Muscle layer of duodenum (tissue), 2 donors: ENCODE data around the gene HIRA.

Experiments used
- H3K27ac ChIP-seq: one replicate; pipeline ENCODE4 v1.7.0; 2013; ENCODE audit warnings: mild to moderate bottlenecking, low read length
- H3K27me3 ChIP-seq: one replicate; pipeline ENCODE4 v1.7.0; 2013; ENCODE audit warnings: low read depth, mild to moderate bottlenecking, control low read depth, low read length
- H3K36me3 ChIP-seq, 2 donors: one replicate each; pipeline ENCODE4 v1.7.0; 2013; ENCODE audit warnings: low read length in 2 of 2, control low read depth in 1 of 2, mild to moderate bottlenecking in 1 of 2; ENCODE audit not compliant: insufficient read depth in 2 of 2, control insufficient read depth in 1 of 2
- H3K4me1 ChIP-seq, 2 donors: one replicate each; pipeline ENCODE4 v1.7.0; 2013; ENCODE audit warnings: low read length in 2 of 2, mild to moderate bottlenecking in 2 of 2, control low read depth in 1 of 2, moderate library complexity in 1 of 2; ENCODE audit not compliant: insufficient read depth in 2 of 2, control insufficient read depth in 1 of 2
- H3K4me3 ChIP-seq, 2 donors: one replicate each; pipeline ENCODE4 v1.7.0; 2013; ENCODE audit warnings: low read length in 2 of 2, low read depth in 1 of 2, mild to moderate bottlenecking in 1 of 2
- H3K9me3 ChIP-seq, 2 donors: one replicate each; pipeline ENCODE4 v1.7.0; 2013; ENCODE audit warnings: low read length in 2 of 2, control low read depth in 1 of 2, mild to moderate bottlenecking in 1 of 2; ENCODE audit not compliant: control insufficient read depth in 1 of 2
- donor health status: healthy.

The HIRA gene

DNA sequence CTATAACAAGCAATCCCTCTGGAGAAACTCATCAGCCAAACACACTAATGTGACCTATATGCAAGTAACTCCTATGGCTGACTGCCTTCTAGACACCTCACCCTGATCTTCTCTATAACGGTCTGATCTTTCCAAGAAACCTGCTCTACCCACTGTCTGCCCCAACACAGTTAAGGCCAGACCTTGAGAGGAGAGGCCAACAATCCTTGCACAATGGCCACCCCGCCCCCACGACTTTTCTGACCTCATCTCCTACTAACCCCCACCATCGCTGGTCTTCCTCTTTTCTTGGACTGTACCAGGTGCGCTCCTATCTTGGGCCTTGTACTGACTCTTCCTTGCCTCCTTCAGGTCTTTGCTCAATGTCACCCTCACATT, 12.5 kb downstream of the HIRA start:
- H3K27me3 ChIP-seq: no peaks in the 10 kb centered on the region
- no peak overlapping the region for H3K4me3 ChIP-seq
- no peaks in the 10 kb centered on the region for H3K36me3 ChIP-seq
- no peak overlapping the region for H3K27ac ChIP-seq
- H3K9me3 ChIP-seq: no peaks in the 10 kb centered on the region
- peaks cover 0 to 11% of the 10 kb centered on the region in 2 donors for H3K4me1 ChIP-seq

DNA sequence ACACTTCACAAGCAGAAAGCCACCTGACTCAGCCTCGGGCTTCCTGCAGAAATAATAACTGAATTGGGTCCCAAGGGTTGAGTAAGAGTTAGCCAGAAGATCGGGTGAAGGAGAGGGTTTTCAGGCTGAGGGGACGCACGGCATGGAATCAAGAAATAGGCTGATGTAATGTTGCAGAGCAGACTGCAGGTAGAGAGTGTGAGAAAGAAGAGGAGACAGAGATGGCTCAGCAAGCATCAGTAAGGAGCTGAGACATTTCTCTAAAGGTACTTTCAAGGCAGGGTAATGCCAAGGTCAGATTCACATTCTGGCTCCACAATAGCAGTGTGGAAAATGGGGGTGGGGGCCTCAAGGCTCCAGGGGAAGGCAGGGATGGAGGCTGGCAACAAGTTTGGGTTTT, 18.6 kb downstream of the HIRA start:
- Histone ChIP-seq H3K4me3 (no peak overlapping the region), H3K9me3 (no peaks in the 10 kb centered on the region), H3K27me3 (no peaks in the 10 kb centered on the region), H3K27ac (no peak overlapping the region), H3K4me1 (no peaks in the 10 kb centered on the region), H3K36me3 (peaks cover 17 to 24% of the 10 kb centered on the region in 2 donors)

GRCh38 chr22:19412478-19412877, 19.1 kb downstream of the HIRA start:
- H3K27me3 ChIP-seq: no peaks in the 10 kb centered on the region
- H3K4me3 ChIP-seq: no peak overlapping the region
- no peak overlapping the region for H3K27ac ChIP-seq
- peaks cover 21 to 28% of the 10 kb centered on the region in 2 donors for H3K36me3 ChIP-seq
- no peaks in the 10 kb centered on the region for H3K4me1 ChIP-seq
- H3K9me3 ChIP-seq: no peaks in the 10 kb centered on the region

DNA sequence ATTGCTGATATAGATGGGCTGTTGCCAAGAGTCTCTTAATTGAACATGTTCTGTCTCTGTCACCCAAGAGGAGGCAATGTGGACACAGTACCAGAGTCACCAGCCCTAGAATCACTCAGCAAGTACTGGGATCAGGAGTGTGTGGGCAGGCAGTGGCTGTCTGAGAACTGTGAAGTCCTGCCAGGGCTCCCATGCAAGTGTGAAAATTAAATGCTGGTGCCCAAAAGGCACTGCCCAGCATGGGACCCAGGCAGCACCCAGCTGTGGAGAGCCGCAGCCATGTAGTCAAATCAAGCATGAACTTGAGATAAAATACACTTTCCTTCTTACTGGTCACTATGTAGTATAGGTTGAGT, 19.9 kb downstream of the HIRA start:
- peaks cover 27 to 36% of the 10 kb centered on the region in 2 donors for H3K36me3 ChIP-seq
- H3K27ac ChIP-seq: no peak overlapping the region

GRCh38 chr22:19410941-19411689, 20.4 kb downstream of the HIRA start:
- Histone ChIP-seq H3K4me1 (no peaks in the 10 kb centered on the region), H3K9me3 (no peaks in the 10 kb centered on the region), H3K4me3 (no peak overlapping the region), H3K27ac (no peak overlapping the region), H3K27me3 (no peaks in the 10 kb centered on the region), H3K36me3 (peaks cover 33 to 41% of the 10 kb centered on the region in 2 donors)

More for the DNA sequence above, 19.9 kb downstream of the HIRA start:
- no peak overlapping the region for H3K4me3 ChIP-seq
- H3K9me3 ChIP-seq: no peaks in the 10 kb centered on the region
- H3K4me1 ChIP-seq: no peaks in the 10 kb centered on the region
- no peaks in the 10 kb centered on the region for H3K27me3 ChIP-seq

GRCh38 chr22:19407649-19408606, 23.6 kb downstream of the HIRA start:
- H3K36me3 ChIP-seq: peaks cover 46 to 53% of the 10 kb centered on the region in 2 donors
- no peak overlapping the region for H3K4me3 ChIP-seq

GRCh38 chr22:19406846-19407245, 24.7 kb downstream of the HIRA start:
- no peak overlapping the region for H3K27ac ChIP-seq
- H3K9me3 ChIP-seq: no peaks in the 10 kb centered on the region
- H3K36me3 ChIP-seq: peaks cover 54 to 61% of the 10 kb centered on the region in 2 donors
- no peaks in the 10 kb centered on the region for H3K4me1 ChIP-seq
- H3K4me3 ChIP-seq: no peak overlapping the region
- no peaks in the 10 kb centered on the region for H3K27me3 ChIP-seq

More at GRCh38 chr22:19407649-19408606, 23.6 kb downstream of the HIRA start:
- no peaks in the 10 kb centered on the region for H3K4me1 ChIP-seq
- no peaks in the 10 kb centered on the region for H3K27me3 ChIP-seq
- H3K9me3 ChIP-seq: no peaks in the 10 kb centered on the region
- no peak overlapping the region for H3K27ac ChIP-seq

DNA sequence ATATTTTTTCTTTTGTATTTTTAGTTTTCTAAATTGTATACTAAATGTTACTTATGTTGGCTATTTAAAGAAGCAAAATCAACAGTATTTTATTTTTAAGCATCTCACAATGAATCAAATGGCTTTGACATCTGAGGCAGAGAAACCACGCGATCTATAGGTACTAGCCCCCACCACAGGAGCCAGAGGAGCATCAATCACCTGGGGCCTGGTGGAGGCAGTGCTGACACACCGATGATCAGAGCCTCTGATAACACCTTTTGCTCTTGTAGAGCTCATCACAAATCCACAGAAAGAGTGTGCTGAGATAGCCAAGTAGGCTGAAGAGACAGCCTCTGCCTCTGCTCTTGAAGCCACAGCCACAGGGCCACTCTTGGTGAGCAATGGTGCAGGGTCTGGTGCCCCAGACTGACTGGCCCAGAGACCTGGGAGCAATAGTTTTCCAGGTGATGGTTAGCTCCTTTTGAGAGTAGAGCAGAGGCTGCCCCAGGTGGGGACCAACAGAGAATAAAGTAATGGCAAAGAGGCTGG, 25.2 kb downstream of the HIRA start:
- H3K36me3 ChIP-seq: peaks cover 59 to 64% of the 10 kb centered on the region in 2 donors
- H3K4me1 ChIP-seq: no peaks in the 10 kb centered on the region
- no peaks in the 10 kb centered on the region for H3K9me3 ChIP-seq
- no peaks in the 10 kb centered on the region for H3K27me3 ChIP-seq
- no peak overlapping the region for H3K4me3 ChIP-seq
- no peak overlapping the region for H3K27ac ChIP-seq

DNA sequence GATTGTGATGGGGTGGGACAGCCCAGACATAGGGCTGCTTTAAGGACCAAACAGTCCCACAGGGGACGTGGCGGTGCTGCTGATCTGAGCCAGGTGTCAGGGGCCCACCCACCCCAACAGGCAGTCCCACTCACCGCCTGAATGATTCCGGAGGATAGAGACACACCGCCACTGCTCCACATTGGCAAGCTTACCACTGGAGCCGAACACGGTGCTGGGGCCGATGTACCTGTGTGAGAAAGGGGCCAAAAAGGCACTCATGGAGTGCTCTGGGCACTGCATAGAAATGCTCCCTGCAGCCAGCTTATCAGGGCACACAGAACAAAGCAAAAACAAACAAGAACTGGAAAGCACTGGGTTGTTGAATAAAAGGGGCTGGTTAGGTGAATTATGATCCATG, 25.9 kb downstream of the HIRA start:
- no peaks in the 10 kb centered on the region for H3K4me1 ChIP-seq
- H3K27me3 ChIP-seq: no peaks in the 10 kb centered on the region
- H3K27ac ChIP-seq: no peak overlapping the region
- peaks cover 64 to 71% of the 10 kb centered on the region in 2 donors for H3K36me3 ChIP-seq
- H3K9me3 ChIP-seq: no peaks in the 10 kb centered on the region
- no peak overlapping the region for H3K4me3 ChIP-seq

DNA sequence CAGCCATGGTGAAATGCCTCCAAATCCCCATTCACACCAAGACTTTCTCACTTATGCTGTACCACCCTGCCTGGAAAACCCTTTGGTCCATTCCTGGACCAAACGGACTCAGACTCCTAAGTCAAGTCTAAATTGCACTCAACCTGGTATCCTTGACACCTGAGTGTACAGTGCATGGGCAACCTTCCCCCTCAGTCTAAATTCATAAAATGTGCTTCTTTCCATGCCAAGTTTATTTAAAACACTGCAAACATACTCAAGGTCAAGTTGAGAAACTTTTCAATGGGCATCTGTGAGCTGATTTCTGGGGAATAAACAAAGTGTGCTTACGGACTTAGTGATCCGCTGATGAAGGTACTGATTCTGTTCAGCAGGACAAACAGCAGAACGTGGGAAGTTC, 26.4 kb downstream of the HIRA start:
- Histone ChIP-seq H3K27ac (no peak overlapping the region), H3K27me3 (no peaks in the 10 kb centered on the region), H3K4me1 (no peaks in the 10 kb centered on the region), H3K9me3 (no peaks in the 10 kb centered on the region), H3K36me3 (peaks cover 62 to 70% of the 10 kb centered on the region in 2 donors), H3K4me3 (no peak overlapping the region)

GRCh38 chr22:19404676-19405075, 26.9 kb downstream of the HIRA start:
- Histone ChIP-seq H3K27me3 (no peaks in the 10 kb centered on the region), H3K9me3 (no peaks in the 10 kb centered on the region), H3K27ac (no peak overlapping the region), H3K36me3 (peaks cover 59 to 65% of the 10 kb centered on the region in 2 donors), H3K4me1 (no peaks in the 10 kb centered on the region), H3K4me3 (no peak overlapping the region)
